ENCODE measurements around the gene ZNF844. TPM values are rescaled to one million over a fixed set of nuclear protein-coding genes. Genes with fewer than 3 reads are reported as not detected.
A peak's percentile ranks its signal among the peaks of the same experiment; 100 is the strongest.

The ZNF844 gene
- total RNA-seq, 2 donors from 2014 or later: 10.3 to 17.9 TPM

DNA sequence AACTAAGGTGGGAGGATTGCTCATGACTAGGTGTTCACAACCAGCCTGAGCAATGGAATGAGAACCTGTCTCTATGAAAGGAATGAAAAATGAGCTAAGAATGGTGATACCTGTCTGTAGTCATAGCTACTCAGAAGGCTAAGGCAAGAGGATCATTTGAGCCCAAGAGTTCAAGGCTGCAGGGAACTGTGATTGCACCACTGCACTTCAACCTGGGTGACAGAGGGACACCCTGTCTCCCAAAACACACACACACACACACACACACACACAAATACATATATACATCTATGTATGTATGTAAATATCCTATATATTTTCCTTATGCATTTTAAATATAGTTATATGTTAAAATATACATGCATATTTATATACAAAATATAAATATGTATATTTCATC, 21.6 kb upstream of the ZNF844 start:
- Histone ChIP-seq H3K4me3 (ENCODE audit: low read length) (peak overlapping the region; percentile 67), H3K9me3 (ENCODE audit: control insufficient read depth, low read length) (peaks cover 67% of the 10 kb centered on the region), H3K36me3 (ENCODE audit: control insufficient read depth, insufficient read depth, low read length) (peaks cover 34% of the 10 kb centered on the region), H3K9ac (ENCODE audit: extremely low read depth, low read length, poor library complexity, severe bottlenecking) (no peak overlapping the region), H3K4me1 (ENCODE audit: control insufficient read depth, insufficient read depth, low read length) (no peaks in the 10 kb centered on the region), H3K27ac (ENCODE audit: low read depth, low read length) (no peak overlapping the region), H3K27me3 (ENCODE audit: control insufficient read depth, insufficient read depth, low read length, poor library complexity, severe bottlenecking) (no peaks in the 10 kb centered on the region)
- H3K27me3 Mint-ChIP-seq (ENCODE audit: insufficient read depth): peaks cover 4% of the 10 kb centered on the region
- no peak overlapping the region for H3K4me3 Mint-ChIP-seq
- TF ChIP-seq, protein P1, sequence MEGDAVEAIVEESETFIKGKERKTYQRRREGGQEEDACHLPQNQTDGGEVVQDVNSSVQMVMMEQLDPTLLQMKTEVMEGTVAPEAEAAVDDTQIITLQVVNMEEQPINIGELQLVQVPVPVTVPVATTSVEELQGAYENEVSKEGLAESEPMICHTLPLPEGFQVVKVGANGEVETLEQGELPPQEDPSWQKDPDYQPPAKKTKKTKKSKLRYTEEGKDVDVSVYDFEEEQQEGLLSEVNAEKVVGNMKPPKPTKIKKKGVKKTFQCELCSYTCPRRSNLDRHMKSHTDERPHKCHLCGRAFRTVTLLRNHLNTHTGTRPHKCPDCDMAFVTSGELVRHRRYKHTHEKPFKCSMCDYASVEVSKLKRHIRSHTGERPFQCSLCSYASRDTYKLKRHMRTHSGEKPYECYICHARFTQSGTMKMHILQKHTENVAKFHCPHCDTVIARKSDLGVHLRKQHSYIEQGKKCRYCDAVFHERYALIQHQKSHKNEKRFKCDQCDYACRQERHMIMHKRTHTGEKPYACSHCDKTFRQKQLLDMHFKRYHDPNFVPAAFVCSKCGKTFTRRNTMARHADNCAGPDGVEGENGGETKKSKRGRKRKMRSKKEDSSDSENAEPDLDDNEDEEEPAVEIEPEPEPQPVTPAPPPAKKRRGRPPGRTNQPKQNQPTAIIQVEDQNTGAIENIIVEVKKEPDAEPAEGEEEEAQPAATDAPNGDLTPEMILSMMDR (conservative IDR thresholded peaks at IDR 0.05): no peak
- H3K4me1 Mint-ChIP-seq: no peaks in the 10 kb centered on the region
- H3K9me3 Mint-ChIP-seq: peaks cover 89% of the 10 kb centered on the region
- H3K36me3 Mint-ChIP-seq (ENCODE audit: low read depth): peaks cover 55% of the 10 kb centered on the region
- no peak for DNase-seq
- H3K27ac Mint-ChIP-seq: no peak overlapping the region

DNA sequence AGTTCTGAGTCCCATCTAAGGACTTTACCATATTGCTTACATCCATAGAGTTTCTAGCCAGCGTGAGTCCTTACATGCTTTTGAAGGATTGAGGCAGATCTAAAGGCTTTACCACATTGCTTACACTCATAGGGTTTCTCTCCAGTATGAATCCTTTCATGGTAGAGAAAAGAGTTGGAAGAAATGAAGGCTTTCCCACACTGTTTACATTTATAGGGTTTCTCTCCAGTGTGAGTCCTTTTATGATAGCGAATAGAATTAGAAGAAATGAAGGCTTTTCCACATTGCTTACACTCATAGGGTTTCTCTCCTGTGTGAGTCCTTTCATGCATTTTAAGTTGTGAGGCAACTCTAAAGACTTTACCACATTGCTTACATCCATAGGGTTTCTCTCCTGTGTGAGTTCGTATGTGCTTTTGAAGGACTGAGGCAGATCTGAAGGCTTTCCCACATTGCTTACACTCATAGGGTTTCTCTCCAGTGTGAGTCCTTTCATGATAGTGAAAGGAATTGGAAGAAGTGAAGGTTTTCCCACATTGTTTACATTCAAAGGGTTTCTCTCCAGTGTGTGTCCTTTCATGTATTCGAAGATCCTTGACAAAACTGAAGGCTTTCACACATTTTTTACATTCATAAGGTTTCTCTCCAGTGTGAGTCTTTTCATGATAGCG, 20.6 kb upstream of the ZNF844 start:
- Histone ChIP-seq H3K36me3 (ENCODE audit: control insufficient read depth, insufficient read depth, low read length) (peaks cover 34% of the 10 kb centered on the region), H3K4me1 (ENCODE audit: control insufficient read depth, insufficient read depth, low read length) (no peaks in the 10 kb centered on the region), H3K27ac (ENCODE audit: low read depth, low read length) (no peak overlapping the region), H3K9ac (ENCODE audit: extremely low read depth, low read length, poor library complexity, severe bottlenecking) (no peak overlapping the region), H3K27me3 (ENCODE audit: control insufficient read depth, insufficient read depth, low read length, poor library complexity, severe bottlenecking) (no peaks in the 10 kb centered on the region), H3K9me3 (ENCODE audit: control insufficient read depth, low read length) (peaks cover 72% of the 10 kb centered on the region), H3K4me3 (ENCODE audit: low read length) (peak overlapping the region; percentile 59)
- Mint-ChIP-seq H3K27me3 (ENCODE audit: insufficient read depth) (no peaks in the 10 kb centered on the region), H3K4me3 (no peak overlapping the region), H3K27ac (no peak overlapping the region), H3K4me1 (no peaks in the 10 kb centered on the region), H3K9me3 (peaks cover 90% of the 10 kb centered on the region), H3K36me3 (ENCODE audit: low read depth) (peaks cover 56% of the 10 kb centered on the region)
- 92 to 100% methylated on average over 1 to 5 of the region's 5 CpGs for WGBS, 2 experiments (ENCODE audit: insufficient coverage in 1 of 2, insufficient read length in 1 of 2)
- TF ChIP-seq, protein P1 (conservative IDR thresholded peaks at IDR 0.05): no peak
- no peak for DNase-seq

DNA sequence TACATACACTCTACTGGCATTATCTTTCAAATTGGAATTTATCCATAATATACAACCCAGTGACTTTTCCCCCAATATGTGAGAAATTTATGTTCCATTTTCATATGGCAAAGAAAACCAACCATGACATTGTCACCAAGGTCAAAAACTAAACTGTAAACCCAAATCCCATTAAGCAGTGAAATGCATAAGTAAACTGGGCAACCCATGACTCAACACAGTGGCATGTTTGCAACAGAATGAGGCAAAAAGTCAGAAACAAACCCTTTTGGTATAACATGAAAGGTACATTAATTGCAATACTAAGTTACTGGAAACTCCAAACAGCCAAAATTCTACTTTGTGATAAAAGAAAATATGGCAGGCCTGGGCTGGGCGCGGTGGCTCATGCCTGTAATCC, 16.7 kb upstream of the ZNF844 start:
- Mint-ChIP-seq H3K27me3 (ENCODE audit: insufficient read depth) (peaks cover 7% of the 10 kb centered on the region), H3K9me3 (peaks cover 79% of the 10 kb centered on the region), H3K4me3 (no peak overlapping the region), H3K27ac (no peak overlapping the region), H3K4me1 (peaks cover 3% of the 10 kb centered on the region), H3K36me3 (ENCODE audit: low read depth) (peaks cover 49% of the 10 kb centered on the region)
- H3K4me3 ChIP-seq (ENCODE audit: low read length): no peak overlapping the region
- no peak for DNase-seq
- H3K27ac ChIP-seq (ENCODE audit: low read depth, low read length): no peak overlapping the region
- H3K27me3 ChIP-seq (ENCODE audit: control insufficient read depth, insufficient read depth, low read length, poor library complexity, severe bottlenecking): no peaks in the 10 kb centered on the region
- peaks cover 55% of the 10 kb centered on the region for H3K9me3 ChIP-seq (ENCODE audit: control insufficient read depth, low read length)
- WGBS, 2 experiments (ENCODE audit: insufficient coverage in 1 of 2, insufficient read length in 1 of 2): 97% methylated on average over 2 of the region's 2 CpGs; no CpG with 5 or more reads in 1 of the 2 experiments
- TF ChIP-seq, protein P1 (conservative IDR thresholded peaks at IDR 0.05): no peak
- peaks cover 28% of the 10 kb centered on the region for H3K36me3 ChIP-seq (ENCODE audit: control insufficient read depth, insufficient read depth, low read length)
- no peaks in the 10 kb centered on the region for H3K4me1 ChIP-seq (ENCODE audit: control insufficient read depth, insufficient read depth, low read length)
- no peak overlapping the region for H3K9ac ChIP-seq (ENCODE audit: extremely low read depth, low read length, poor library complexity, severe bottlenecking)

All from endodermal cell (in vitro differentiated cells).